GOT3 (cell line): Measurements from ENCODE around the gene INPPL1.
"Not testable (repeated sequence)": the region's sequence is repeated elsewhere in the genome, so short reads cannot be mapped to it uniquely, and the experiment has no call there.

Source experiments
- DNase-seq: peaks from one replicate; lab custom pipeline; 2025; ENCODE audit warnings: mixed read lengths; lab: John Stamatoyannopoulos, UW

INPPL1 gene, protein sequence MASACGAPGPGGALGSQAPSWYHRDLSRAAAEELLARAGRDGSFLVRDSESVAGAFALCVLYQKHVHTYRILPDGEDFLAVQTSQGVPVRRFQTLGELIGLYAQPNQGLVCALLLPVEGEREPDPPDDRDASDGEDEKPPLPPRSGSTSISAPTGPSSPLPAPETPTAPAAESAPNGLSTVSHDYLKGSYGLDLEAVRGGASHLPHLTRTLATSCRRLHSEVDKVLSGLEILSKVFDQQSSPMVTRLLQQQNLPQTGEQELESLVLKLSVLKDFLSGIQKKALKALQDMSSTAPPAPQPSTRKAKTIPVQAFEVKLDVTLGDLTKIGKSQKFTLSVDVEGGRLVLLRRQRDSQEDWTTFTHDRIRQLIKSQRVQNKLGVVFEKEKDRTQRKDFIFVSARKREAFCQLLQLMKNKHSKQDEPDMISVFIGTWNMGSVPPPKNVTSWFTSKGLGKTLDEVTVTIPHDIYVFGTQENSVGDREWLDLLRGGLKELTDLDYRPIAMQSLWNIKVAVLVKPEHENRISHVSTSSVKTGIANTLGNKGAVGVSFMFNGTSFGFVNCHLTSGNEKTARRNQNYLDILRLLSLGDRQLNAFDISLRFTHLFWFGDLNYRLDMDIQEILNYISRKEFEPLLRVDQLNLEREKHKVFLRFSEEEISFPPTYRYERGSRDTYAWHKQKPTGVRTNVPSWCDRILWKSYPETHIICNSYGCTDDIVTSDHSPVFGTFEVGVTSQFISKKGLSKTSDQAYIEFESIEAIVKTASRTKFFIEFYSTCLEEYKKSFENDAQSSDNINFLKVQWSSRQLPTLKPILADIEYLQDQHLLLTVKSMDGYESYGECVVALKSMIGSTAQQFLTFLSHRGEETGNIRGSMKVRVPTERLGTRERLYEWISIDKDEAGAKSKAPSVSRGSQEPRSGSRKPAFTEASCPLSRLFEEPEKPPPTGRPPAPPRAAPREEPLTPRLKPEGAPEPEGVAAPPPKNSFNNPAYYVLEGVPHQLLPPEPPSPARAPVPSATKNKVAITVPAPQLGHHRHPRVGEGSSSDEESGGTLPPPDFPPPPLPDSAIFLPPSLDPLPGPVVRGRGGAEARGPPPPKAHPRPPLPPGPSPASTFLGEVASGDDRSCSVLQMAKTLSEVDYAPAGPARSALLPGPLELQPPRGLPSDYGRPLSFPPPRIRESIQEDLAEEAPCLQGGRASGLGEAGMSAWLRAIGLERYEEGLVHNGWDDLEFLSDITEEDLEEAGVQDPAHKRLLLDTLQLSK

GRCh38 chr11:72224564-72225410, at the start of gene INPPL1:
INPPL1 (plus strand) TSS chr11:72224767; CDS start chr11:72224985, 218 bp downstream.
- no peak for DNase-seq

DNA sequence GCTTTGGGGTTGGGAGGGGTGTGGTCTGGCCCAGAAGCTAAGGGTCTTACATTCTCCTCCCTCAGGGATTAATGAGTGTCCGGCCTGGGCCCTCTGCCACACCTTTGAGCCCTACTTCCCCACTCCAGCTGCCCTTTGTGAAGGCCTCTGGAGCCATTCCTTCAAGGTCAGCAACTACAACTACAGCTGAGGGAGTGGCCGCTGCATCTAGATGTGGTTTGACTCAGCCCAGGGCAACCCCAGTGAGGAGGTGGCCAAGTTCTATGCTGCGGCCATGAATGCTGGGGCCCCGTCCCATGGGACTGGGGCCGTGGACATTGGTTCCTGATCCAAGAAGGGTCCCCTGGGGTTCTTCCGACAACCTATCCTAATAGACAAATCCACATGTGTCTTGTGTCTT, 46.9 kb upstream of the INPPL1 start:
- no peak for DNase-seq

DNA sequence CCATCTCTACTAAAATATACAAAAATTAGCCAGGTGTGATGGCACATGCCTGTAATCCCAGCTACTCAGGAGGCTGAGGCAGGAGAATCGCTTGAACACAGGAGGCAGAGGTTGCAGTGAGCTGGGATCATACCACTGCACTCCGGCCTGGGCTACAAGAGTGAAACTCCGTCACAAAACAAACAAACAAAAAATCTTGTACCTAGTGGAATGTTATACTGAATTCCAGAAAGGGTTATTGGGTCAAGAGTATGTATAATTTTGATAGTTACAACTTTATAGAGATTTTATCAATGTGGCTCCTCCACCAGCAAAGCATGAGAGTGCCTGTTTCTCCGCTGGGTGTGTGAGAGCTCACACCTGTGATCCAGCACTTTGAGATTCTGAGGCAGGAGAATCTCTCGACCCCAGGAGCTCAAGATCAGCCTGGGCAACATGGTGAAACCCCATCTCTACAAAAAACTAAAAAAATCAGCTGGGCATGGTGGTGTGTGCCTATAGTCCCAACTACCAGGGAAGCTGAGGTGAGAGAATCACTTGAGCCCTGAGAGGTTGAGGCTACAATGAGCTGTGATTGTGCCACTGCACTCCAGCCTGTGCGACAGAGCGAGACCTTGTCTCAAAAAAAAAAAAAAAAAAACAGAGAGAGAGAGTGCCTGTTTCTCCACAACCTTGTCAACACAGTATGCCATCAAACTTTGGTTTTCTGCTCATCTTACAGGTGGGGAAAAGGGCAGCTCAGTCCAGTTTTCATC, 45.3 kb upstream of the INPPL1 start:
- DNase-seq = no peak

DNA sequence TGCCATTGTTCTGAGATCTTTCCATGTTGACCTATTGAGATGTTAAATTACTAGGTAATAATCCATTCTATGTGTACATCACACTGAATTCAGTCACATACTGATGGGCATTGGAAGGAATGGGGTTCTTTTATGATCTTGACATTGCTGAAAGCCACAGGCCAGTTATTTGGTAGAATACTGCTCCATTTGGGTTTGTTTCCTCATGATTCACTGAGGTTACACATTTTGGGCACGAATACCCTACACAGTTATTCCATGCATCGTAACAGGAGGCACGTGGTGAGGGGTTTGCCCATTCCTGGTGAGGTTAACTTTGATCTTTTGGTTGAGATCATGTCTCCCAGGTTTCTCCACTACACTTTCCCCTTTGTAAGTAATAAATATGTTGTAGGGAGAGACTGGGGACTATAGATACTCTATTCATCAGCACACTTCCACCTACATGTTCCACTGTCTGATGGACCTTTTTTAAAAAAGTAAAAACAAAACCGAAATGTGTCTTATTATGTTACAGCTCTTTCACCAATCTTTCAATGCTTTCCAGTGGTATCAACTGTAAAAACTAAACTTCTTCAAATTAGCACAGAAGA, 44.7 kb upstream of the INPPL1 start:
- DNase-seq = no peak

DNA sequence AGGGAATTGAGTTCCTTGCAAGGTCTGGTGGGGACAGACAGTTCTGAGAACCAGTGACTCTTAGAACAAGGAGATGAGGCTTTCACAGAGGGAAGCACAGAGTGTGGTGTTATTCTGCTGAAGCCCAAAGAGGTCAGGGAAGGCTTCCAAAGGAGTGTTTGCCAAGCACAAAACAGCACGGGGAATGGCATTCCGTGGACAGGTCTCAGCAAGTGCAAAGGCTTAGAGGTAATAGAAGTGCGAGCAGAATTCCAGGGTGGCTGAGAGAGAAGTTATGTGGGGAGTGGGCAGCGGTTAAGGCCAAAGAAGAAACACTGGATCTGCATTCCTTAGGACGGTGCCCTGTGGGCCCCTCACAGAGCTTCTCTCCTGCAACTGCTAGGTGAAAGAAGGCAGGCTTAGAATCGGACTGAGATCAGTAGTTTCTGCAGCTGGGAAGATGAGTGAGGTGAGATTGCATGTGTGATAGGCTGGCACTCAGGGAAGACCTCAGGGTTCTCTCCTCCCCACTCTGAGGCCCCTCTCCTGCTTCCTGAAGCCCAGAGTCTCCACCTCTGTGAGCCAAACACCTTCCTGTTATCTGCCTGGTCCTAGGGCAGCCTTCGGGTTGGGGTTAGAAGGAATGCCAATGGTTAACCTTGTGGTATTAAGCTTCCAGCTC, 43.5 kb upstream of the INPPL1 start:
- not testable (repeated sequence) for DNase-seq

DNA sequence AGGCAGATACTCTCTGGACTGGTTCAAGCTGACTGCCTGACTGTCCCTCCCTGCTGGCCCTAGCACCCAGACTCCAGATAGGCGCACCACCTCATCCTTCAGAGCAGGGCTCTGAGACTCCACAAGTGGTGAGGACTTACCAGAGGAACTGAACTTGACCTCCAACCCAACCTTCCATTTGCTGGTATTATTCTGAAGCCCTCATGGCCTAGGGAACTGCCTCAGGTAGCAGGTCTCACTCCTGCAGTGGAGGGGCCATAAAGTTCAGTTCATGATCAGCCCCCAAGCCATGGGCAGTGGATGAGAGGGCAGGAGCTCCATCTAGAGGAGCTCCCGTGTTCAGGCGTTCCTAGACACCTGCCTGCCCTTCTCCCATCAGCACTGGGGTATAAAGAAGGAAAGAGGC, 43.0 kb upstream of the INPPL1 start:
- not testable (repeated sequence) for DNase-seq

DNA sequence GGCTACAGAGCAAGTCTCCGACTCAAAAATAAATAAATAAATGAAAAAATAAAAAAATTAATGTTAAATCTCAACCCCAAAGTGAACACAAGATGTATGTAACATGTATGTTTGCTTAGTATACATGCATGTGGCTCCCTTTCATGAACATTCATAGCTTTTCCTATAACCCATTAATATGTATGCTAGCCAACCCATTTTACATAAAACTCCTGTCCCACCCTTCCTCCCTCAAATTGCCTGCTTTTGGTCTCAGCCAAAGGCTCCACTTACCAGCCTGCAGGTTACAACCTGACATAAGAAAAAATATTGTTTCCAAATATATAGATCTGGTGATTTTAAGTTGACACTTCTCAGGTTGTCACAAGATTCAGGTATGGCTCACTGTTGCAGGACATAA, 36.3 kb upstream of the INPPL1 start:
- no peak for DNase-seq

DNA sequence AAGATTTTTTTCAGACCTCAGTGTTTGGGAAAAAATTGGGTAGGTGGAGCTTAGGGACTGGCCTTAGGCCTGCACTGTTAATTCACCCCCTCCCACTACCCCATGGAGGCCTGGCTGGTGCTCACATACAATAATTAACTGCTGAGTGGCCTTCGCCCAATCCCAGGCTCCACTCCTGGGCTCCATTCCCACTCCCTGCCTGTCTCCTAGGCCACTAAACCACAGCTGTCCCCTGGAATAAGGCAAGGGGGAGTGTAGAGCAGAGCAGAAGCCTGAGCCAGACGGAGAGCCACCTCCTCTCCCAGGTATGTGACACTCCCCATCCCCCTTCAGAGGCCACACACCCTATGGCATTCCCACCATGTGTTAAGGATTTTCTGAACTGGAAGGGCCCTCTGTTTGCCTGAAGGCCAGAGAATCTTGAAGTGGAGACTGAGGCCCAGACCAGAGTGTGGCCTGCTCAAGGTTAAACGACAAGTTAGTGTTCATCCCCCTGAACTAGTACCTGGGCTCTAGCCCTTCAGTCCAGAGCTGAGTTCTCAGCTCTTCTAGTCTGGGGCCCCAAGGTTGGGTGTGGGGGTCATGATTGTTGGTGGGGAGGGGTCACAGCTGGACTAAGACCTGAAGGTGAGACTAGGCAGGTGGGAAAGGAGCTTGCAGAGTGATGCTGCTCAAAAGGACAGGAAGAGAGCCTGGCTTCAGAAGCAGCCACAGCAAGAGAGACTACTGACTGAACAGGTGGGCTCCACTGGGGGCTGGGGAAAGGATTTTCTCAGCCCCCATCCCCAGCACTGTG, 34.9 kb upstream of the INPPL1 start:
- DNase-seq = no peak

GRCh38 chr11:72190631-72191071, 33.9 kb upstream of the INPPL1 start:
- no peak for DNase-seq

- DNase-seq = no peak
Observed at GRCh38 chr11:72191961-72192381, 32.6 kb upstream of the INPPL1 start, which contains the start of gene FOLR1. FOLR1 (plus strand) TSS chr11:72192140; CDS start chr11:72192174, 34 bp downstream.

- DNase-seq = no peak
Observed at GRCh38 chr11:72195518-72196270, 28.9 kb upstream of the INPPL1 start.

GRCh38 chr11:72201445-72201844, 23.1 kb upstream of the INPPL1 start:
- not testable (repeated sequence) for DNase-seq

- DNase-seq = no peak
Observed at GRCh38 chr11:72202571-72202970, 22.0 kb upstream of the INPPL1 start.

DNA sequence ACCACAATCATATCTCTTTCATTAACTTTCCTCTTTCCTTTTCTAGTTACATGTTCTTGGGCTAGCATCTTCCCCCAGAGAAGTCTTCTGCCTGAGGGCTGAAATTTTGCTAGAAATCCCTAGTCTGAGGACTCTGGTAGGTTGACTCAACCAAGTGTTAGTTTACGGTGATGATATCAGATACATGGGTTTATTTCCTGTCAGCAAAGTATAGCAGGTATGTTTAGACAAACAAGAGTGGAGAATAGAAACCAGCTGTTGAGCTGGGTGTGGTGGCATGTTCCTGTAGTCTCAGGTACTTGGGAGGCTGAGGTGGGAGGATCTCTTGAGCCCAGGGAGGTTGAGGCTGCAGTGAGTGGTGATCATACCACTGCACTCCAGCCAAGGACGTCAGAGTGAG, 21.4 kb upstream of the INPPL1 start:
- DNase-seq = no peak

DNA sequence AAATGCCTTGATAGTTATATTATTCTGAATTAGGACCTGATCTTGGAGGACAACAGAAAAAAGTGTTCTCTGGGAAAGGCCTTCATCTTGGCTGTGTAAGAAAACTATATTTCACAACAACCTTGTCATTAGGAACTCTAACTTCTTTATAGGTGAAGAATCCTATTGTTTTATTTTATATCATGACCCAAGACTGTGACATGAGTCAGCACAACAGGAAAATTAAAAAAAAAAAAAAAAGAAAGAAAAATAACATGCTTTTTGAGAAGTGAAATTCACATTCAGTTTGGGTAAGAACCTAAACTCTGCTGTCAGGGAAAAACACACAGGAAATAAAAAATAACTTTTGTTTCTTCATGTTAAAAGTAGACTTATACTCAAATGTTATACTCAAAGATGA, 19.7 kb upstream of the INPPL1 start:
- no peak for DNase-seq

- DNase-seq = not testable (repeated sequence)
Observed at GRCh38 chr11:72206794-72207193, 17.8 kb upstream of the INPPL1 start.

DNA sequence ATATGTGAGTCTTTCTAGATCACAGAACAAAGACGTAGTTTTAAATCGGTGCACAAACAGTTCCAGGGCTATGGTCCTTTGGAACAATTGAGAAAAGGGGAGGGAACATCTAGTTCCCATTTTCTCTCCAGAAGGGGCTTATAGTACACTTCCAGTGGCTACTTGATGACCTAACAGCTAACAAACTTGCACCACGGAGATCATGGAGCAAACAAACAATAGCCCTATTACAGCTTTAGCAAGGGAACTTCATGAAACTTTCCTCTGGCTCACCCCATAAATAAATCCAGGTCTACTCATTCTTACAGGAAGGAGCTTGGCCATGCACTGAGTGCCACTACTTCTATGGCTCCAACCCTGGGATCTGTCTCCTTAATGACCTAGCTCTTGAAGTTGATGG, 16.3 kb upstream of the INPPL1 start:
- DNase-seq = no peak

DNA sequence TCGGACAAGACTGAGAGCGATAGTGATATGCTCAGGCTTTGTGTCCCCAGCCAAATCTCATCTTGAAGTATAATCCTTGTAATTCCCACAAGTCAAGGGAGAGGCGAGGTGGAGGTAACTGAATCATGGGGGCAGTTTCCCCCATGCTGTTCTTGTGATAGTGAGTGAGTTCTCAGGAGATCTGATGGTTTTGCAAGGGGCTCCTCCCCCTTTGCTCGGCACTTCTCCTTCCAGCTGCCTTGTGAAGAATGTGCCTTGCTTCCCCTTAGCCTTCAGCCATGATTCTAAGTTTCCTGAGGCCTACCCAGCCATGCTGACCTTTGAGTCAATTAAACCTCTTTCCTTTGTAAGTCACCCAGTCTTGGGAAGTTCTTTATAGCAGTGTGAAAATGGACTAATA, 15.5 kb upstream of the INPPL1 start:
- no peak for DNase-seq
